Stimulated activated CD4-positive, alpha-beta T cell treated with anti-CD3 and anti-CD28 coated beads, Interleukin-12 subunit alpha, Interleukin-12 subunit beta, amount 100 ng/mL, for 48 hours (primary cell): ENCODE data around the gene SLC29A1.

Source experiments
- DNase-seq, 3 donors: peaks; one replicate each; pipeline ENCODE4 v3.0.0-alpha.2; 2020; ENCODE audit warnings: low read depth in 2 of 3, low spot score in 1 of 3

The SLC29A1 gene

GRCh38 chr6:44265007-44265721, 41.8 kb downstream of the SLC29A1 start, which contains the start of gene NFKBIE:
TSS of gene NFKBIE (minus strand) at chr6:44265551. CDS start at chr6:44265346, 205 bp downstream.
- DNase-seq = peak; percentile 89 to 98 (median 91)

- DNase-seq = no peak
These were observed 42.4 kb downstream of the SLC29A1 start for GRCh38 chr6:44265722-44266233.

- no peak for DNase-seq
These were observed 43.0 kb downstream of the SLC29A1 start for GRCh38 chr6:44266347-44266746.

- DNase-seq = no peak
These were observed 43.9 kb downstream of the SLC29A1 start for GRCh38 chr6:44267252-44267651.

GRCh38 chr6:44268095-44268628, 44.8 kb downstream of the SLC29A1 start:
- peak; percentile 40 to 69 (median 40) for DNase-seq

GRCh38 chr6:44269178-44269920, 46.0 kb downstream of the SLC29A1 start:
- DNase-seq = no peak

- DNase-seq = no peak
These were observed 46.6 kb downstream of the SLC29A1 start, which contains the start of gene TMEM151B for GRCh38 chr6:44269921-44270525. TSS of gene TMEM151B (plus strand) at chr6:44270450. CDS start at chr6:44270743, 293 bp downstream.

GRCh38 chr6:44270526-44271405, 47.4 kb downstream of the SLC29A1 start:
- no peak for DNase-seq

- DNase-seq = no peak
These were observed 48.0 kb downstream of the SLC29A1 start for GRCh38 chr6:44271406-44271723.

- no peak for DNase-seq
These were observed 48.5 kb downstream of the SLC29A1 start for GRCh38 chr6:44271914-44272313.

GRCh38 chr6:44272529-44272928, 49.1 kb downstream of the SLC29A1 start:
- no peak for DNase-seq

GRCh38 chr6:44272999-44273566, 49.7 kb downstream of the SLC29A1 start:
- no peak for DNase-seq

GRCh38 chr6:44273617-44274016, 50.2 kb downstream of the SLC29A1 start:
- DNase-seq = no peak

- DNase-seq = no peak
These were observed 51.9 kb downstream of the SLC29A1 start for GRCh38 chr6:44275271-44275748.

GRCh38 chr6:44275749-44276648, 52.6 kb downstream of the SLC29A1 start:
- DNase-seq = no peak

GRCh38 chr6:44276667-44277640, 53.6 kb downstream of the SLC29A1 start:
- DNase-seq = no peak

GRCh38 chr6:44277763-44278162, 54.4 kb downstream of the SLC29A1 start:
- DNase-seq = no peak

- no peak for DNase-seq
These were observed 54.9 kb downstream of the SLC29A1 start for GRCh38 chr6:44278315-44278714.
